Measurements from ENCODE around the gene SMARCD3. TPM values are rescaled to one million over a fixed set of nuclear protein-coding genes. Genes with fewer than 3 reads are reported as not detected.

The SMARCD3 gene
- total RNA-seq, 4 donors from 2014 or later, result 2.5 to 11.6 (median 6.3) TPM

DNA sequence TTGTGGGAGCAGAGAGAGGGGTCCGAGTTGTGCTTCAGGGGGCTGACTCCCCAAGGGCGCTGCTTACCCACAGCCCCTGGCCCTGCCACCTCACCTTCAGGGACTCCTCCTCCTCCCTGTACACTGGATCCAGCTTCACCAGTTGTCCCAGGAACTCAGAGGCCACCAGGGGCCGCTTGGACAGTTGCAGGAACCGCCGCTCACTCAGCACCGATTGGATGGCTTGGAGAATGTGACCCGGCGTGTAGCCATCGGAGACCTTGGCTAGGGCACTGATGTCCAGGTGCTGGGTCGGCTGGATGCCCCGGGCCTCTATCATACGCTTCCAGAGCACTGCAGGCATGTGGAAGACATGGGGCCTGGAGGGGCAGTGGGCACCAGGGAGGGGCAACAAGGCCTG lies 57.0 kb downstream of the SMARCD3 start:
- no peak overlapping the region for H3K27ac ChIP-seq
- no peak for DNase-seq
- H3K9me3 ChIP-seq, result no peaks in the 10 kb centered on the region
- no peaks in the 10 kb centered on the region for H3K4me1 ChIP-seq
- TF ChIP-seq POLR2A (IDR thresholded peaks at IDR 0.05), result no peak
- TF ChIP-seq, protein P1, sequence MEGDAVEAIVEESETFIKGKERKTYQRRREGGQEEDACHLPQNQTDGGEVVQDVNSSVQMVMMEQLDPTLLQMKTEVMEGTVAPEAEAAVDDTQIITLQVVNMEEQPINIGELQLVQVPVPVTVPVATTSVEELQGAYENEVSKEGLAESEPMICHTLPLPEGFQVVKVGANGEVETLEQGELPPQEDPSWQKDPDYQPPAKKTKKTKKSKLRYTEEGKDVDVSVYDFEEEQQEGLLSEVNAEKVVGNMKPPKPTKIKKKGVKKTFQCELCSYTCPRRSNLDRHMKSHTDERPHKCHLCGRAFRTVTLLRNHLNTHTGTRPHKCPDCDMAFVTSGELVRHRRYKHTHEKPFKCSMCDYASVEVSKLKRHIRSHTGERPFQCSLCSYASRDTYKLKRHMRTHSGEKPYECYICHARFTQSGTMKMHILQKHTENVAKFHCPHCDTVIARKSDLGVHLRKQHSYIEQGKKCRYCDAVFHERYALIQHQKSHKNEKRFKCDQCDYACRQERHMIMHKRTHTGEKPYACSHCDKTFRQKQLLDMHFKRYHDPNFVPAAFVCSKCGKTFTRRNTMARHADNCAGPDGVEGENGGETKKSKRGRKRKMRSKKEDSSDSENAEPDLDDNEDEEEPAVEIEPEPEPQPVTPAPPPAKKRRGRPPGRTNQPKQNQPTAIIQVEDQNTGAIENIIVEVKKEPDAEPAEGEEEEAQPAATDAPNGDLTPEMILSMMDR (IDR thresholded peaks at IDR 0.05), result no peak
- peaks cover 0 to 33% (median 0%) of the 10 kb centered on the region in 4 donors for H3K27me3 ChIP-seq
- no CpG with 5 or more reads among the region's 12 CpGs for WGBS, 2 donors
- intact Hi-C loops (cut with DNase I), result no loop called here
- H3K4me3 ChIP-seq, result no peak overlapping the region
- no peaks in the 10 kb centered on the region for H3K36me3 ChIP-seq

DNA sequence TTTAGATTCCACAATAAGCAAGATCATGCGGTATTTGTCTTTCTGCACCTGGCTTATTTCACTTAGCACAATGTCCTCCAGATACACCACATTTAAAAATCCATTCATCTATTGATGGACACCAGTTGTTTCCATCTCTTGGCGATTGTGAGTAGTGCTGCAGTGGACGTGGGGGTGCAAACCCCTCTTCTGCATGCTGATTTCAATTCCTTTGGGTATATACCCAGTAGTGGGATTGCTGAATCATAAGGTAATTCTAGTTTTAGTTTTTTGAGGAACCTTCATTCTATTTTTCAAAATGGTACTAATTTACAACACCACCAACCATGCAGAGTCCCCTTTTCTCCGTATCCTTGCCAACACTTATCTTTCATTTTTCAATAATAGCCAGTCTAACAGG lies 59.5 kb downstream of the SMARCD3 start:
- no peak for DNase-seq
- intact Hi-C loops (cut with DNase I), result no loop called here
- H3K27me3 ChIP-seq, result peaks cover 0 to 20% (median 0%) of the 10 kb centered on the region in 4 donors
- no peaks in the 10 kb centered on the region for H3K36me3 ChIP-seq
- H3K9me3 ChIP-seq, result no peaks in the 10 kb centered on the region
- no peak overlapping the region for H3K4me3 ChIP-seq
- TF ChIP-seq POLR2A (IDR thresholded peaks at IDR 0.05), result no peak
- TF ChIP-seq, protein P1 (IDR thresholded peaks at IDR 0.05), result no peak
- no peaks in the 10 kb centered on the region for H3K4me1 ChIP-seq
- WGBS, 2 donors, result 57 to 70% methylated on average over 4 of the region's 4 CpGs
- H3K27ac ChIP-seq, result no peak overlapping the region

Other genes starting within 250 kb of the SMARCD3 start
- gene ATG9B, start 224.2 kb downstream of the SMARCD3 start, total RNA-seq, result 10 to 100 TPM in 2 of 4 donors, 1 to 10 TPM in 2; 1.5 to 45.2 (median 12.8) TPM
- 10 to 100 TPM; 23.1 to 41.0 (median 26.1) TPM for gene ABCB8, start 220.2 kb downstream of the SMARCD3 start, total RNA-seq
- gene ASIC3, start 200.2 kb downstream of the SMARCD3 start, total RNA-seq, result under 1 TPM in 2 of 4 donors, not detected in 2; 0.40 to 0.95 TPM
- gene CDK5, start 190.8 kb downstream of the SMARCD3 start, total RNA-seq, result 10 to 100 TPM in 2 of 4 donors, 1 to 10 TPM in 2; 3.8 to 12.9 (median 8.6) TPM
- gene SLC4A2, start 189.1 kb downstream of the SMARCD3 start, total RNA-seq, result 10 to 100 TPM; 39.8 to 53.7 (median 45.0) TPM
- gene FASTK, start 167.9 kb downstream of the SMARCD3 start, total RNA-seq, result 10 to 100 TPM; 43.0 to 83.6 (median 75.9) TPM
- gene TMUB1, start 165.2 kb downstream of the SMARCD3 start, total RNA-seq, result 10 to 100 TPM; 28.4 to 51.0 (median 35.2) TPM
- 100 to 1,000 TPM in 1 of 4 donors, 10 to 100 TPM in 3; 68.6 to 100 (median 72.2) TPM for gene AGAP3, start 162.2 kb downstream of the SMARCD3 start, total RNA-seq
- gene GBX1, start 81.0 kb downstream of the SMARCD3 start, total RNA-seq, result not detected
- gene ASB10, start 61.4 kb downstream of the SMARCD3 start, total RNA-seq, result not detected
- gene H2BK1, start 38.2 kb downstream of the SMARCD3 start, total RNA-seq, result not detected
- gene ABCF2, start 21.5 kb downstream of the SMARCD3 start, total RNA-seq, result 10 to 100 TPM; 27.0 to 44.7 (median 40.5) TPM
- 10 to 100 TPM; 21.8 to 23.5 (median 22.3) TPM for gene CHPF2, start 16.2 kb downstream of the SMARCD3 start, total RNA-seq
- 10 to 100 TPM; 16.8 to 46.7 (median 26.1) TPM for gene NUB1, start 93.1 kb upstream of the SMARCD3 start, total RNA-seq
- gene WDR86, start 161.3 kb upstream of the SMARCD3 start, total RNA-seq, result 1 to 10 TPM in 2 of 4 donors, under 1 TPM in 2; 0.53 to 4.6 (median 1.5) TPM
- gene CRYGN, start 191.4 kb upstream of the SMARCD3 start, total RNA-seq, result under 1 TPM in 1 of 4 donors, not detected in 3; 0.19 TPM